ENCODE results near the gene NCDN.

The NCDN gene, protein sequence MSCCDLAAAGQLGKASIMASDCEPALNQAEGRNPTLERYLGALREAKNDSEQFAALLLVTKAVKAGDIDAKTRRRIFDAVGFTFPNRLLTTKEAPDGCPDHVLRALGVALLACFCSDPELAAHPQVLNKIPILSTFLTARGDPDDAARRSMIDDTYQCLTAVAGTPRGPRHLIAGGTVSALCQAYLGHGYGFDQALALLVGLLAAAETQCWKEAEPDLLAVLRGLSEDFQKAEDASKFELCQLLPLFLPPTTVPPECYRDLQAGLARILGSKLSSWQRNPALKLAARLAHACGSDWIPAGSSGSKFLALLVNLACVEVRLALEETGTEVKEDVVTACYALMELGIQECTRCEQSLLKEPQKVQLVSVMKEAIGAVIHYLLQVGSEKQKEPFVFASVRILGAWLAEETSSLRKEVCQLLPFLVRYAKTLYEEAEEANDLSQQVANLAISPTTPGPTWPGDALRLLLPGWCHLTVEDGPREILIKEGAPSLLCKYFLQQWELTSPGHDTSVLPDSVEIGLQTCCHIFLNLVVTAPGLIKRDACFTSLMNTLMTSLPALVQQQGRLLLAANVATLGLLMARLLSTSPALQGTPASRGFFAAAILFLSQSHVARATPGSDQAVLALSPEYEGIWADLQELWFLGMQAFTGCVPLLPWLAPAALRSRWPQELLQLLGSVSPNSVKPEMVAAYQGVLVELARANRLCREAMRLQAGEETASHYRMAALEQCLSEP

DNA sequence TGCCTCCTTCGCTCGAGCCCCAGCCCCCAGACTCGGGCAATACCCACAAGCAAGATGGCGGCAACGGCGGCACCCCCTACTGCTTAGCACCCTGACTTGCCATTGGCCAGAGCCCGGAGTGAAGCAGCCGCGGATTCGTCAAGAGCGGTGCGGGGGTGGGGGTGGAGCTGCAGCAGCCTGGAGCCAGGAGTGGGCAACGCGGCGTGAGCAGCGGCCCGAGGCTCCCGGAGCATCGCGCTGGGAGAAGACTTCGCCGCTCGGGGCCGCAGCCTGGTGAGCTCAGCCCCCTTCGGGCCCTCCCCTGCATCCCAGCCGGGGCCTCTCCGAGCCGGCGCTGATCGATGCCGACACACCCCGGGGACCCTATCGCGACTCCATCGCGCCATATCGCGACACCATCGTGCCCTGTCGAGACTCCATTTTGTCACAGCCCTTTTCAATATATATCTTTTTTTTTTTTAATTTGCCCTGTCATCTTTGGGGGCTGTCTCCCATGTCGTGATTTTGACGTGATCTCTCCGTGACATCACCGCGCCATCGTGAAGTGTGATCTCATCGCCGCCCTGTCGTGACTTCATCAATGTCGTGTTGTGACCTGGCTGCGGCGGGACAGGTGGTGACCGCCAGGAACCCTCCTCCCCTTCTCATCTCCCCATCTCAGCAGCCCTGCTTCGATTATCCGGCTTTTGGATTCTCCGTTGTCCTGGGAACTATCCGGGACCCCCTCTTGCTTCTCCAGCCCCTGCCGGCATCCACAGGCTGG lies at the start of gene NCDN:
Gene NCDN, plus strand, starts transcription at position 189 of the 763 bp plus-strand sequence. Its CDS starts 392 bp downstream, at position 581.
- peak; percentile 96 for DNase-seq (ENCODE audit: low read depth)

DNA sequence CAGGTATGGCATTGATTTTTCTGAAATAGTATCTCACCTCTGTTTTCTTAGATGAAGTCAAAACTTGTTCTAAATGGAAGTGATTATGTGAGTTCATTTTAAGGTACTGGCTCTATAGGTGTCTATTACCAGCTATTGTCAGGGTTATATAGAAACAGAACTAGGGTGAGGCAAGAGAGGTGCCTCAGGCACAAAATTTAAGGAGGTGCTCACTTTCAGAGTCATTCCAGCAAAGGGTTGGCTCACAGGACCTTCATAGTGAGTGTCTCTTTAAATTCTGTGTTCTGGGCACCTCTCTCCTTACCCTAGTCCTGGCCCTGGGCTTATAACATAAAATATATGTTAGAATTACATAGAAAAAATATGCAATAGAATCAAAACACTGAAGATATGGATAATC lies 49.7 kb upstream of the NCDN start:
- no peak for DNase-seq (ENCODE audit: low read depth)

DNA sequence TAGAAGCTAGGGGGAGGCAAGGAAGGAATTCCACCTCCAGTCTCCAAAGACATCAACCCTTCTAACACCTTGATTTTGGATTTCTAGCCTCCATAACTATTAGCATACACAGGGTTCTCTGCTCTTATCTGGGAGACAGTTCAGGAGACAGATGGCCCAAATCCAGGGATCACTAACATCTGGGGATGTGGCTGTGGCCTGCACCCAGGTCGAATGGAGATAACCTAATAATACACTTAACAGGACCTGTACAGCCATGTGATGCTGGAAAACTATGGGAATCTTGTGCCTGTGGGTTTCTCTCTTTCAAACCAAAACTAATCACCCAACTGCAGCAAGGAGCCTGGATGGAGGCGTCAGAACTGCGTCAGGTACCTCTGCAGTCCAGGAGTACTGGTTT lies 48.0 kb upstream of the NCDN start:
- no peak for DNase-seq (ENCODE audit: low read depth)

DNA sequence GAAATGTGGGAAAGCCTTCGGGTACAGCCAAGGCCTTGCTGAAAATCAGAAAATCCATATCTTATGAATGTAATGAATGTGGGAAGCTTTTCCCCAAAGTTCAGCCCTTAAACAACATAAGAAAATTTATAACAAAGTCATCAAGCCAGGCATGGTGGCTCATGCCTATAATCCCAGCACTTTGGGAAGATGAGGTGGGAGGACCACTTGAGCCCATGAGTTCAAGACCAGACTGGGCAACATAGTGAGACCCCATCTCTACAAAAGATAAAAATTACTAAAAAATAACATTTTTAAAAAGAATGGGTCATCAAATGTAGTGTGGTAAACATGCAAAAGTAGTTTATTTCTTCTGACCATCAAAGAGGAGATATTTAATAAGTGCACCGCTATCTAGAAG lies 46.3 kb upstream of the NCDN start:
- no peak for DNase-seq (ENCODE audit: low read depth)

DNA sequence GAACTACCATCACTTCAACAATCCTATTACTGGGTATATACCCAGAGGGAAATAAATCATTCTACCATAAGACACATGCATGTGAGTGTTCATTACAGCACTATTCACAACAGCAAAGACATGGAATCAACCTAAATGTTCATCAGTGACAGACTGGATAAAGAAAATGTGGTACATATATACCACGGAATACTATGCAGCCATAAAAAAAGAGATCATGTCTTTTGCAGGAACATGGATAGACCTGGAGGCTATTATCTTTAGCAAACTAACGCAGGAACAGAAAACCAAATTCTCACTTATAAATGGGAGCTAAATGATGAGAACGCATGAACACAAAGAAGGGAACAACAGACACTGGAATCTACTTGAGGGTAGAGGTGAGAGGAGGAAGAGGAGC lies 39.4 kb upstream of the NCDN start:
- DNase-seq (ENCODE audit: low read depth): no peak

DNA sequence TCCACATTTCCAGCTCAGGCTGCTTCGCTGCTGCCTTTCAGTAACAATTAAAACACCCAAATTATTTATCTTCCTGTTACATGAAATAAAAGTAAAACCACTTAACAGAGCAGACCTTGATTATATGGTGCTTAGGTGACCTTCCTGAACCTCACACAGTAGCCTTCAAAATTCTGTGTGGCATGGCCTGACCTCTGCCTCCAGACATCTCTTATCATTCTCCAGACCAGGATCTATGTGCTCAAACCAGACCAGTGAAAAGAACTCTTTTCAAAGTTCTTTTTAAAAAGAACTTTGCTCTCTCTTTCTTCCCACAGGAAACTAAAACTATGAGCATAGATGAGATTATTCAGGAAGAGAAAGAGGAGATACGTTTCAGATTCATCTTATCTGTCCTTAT lies 38.2 kb upstream of the NCDN start:
- DNase-seq (ENCODE audit: low read depth): no peak

DNA sequence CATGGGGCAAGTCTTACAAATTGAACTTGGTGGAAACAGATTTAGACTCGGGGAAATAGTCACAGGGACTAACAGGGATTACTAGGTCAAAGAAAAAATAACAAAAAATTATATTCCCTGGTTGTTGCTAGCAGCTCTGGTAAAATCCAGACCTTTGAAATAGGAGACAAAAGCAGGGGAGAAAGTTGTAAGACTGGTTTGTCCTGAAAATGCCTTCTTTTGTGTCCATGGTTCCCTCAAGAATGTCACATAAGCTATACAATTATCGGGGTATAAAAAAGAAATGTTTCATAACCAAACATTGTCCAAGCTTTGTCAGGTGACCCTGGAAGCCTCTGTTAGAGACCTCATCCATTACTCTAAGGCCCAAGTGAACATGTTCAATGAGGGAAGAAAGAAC lies 33.5 kb upstream of the NCDN start:
- DNase-seq (ENCODE audit: low read depth): no peak

DNA sequence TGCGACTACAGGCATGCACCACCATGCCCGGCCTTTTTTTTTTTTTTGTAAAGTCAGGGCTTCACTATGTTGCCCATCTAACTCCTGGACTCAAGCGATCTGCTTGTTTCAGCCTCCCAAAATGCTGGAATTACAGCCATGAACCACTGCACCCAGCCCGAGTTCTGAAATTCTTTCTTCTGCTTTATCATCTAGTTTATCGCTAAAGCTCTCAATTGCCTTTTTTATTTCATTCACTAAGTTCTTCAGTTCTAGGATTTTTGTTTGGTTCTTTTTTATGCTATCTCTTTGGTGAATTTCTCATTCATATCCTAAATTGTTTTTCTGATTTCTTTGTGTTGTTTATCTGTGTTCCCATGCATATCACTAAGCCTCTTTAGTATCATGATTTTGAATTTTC lies 27.4 kb upstream of the NCDN start:
- no peak for DNase-seq (ENCODE audit: low read depth)

DNA sequence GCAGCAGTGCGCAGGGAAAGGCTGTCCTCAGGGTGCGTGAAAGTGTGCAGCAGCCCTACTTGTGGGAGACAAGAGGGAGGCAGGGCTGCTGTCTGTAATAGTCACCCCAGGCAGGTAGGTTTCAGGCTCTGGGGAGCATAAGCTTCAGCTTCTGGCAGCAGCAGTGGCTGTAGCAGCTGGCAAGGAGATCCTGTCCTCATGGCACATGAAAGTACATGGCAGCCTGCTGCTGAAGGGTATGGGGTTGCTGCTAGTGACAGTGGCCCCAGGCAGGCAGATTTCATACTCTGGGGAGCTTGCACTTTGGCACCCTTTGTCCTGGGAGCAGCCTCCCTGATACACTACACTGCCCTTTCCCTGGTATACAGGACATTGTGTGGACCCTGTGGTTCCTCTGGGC lies 26.7 kb upstream of the NCDN start:
- no peak for DNase-seq (ENCODE audit: low read depth)

DNA sequence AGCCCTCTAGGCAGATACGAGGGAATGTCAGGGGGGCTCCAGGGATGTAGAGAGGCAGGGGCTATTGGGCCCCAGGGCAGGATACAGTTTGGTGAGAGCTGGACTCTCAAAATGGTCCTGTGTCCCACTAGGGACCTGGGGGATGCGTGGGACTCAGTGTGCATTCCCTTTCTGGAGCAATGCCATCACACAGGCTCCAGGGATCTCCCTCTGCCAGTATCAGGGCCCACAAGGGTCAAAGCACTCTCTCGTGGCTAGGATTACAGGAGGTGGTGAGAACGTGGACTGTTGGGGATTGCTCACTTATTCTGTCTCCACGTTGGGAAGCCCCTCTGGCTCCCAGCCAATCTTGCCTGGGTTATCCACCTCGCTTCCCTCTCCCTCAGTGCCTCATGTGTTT lies 26.2 kb upstream of the NCDN start:
- DNase-seq (ENCODE audit: low read depth): no peak

DNA sequence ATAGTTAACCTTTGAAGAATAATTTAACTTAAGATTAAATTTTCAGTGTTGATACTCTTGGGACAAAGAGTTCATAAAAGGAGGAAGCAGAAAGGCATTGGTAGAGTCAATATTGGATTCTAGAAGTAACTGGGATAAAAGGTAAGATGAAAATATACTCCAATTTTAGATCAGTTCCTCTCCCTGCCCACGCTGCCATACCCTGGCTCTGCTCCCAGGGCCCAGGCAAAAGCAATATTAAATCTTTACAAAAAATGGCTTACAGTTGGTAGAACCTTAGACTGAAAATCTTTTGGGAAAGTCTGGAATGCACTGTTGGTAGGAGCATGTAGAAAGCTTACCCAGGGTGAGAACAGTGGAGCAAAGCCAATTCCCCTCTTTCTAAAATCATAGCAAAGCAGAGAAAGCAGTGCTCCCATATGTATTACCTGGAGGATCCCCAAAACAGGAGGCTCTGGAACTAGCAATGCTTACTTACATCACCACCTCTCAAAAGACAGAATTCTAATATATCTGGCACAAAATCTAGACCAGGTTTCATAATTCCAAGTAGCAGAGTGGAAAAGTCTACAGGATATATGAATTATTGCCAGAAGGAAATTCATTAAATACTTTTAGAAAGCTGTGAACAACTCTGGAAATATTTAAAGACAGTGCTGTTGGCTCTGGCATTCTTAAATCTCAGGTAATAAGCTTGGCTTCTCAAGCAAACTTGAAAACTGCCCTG lies 24.9 kb upstream of the NCDN start:
- DNase-seq (ENCODE audit: low read depth): no peak

DNA sequence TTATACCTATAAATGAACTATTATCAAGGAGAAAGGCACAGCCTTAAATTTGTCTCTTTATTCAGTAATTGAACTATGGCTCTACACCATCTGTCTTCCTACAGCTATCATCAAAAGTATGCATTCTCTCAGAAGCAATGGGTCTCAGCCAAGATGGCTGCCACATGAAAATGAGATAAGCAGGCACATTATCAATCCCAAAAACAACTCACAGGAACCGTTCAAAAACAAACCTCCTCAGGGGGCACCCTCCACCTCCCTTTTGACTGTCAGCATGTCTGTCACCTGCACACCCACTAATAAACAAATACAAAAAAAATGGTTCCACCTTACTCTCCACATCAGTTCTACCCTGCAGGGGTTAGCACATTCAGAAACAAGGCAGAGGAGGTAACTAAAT lies 24.0 kb upstream of the NCDN start:
- no peak for DNase-seq (ENCODE audit: low read depth)

DNA sequence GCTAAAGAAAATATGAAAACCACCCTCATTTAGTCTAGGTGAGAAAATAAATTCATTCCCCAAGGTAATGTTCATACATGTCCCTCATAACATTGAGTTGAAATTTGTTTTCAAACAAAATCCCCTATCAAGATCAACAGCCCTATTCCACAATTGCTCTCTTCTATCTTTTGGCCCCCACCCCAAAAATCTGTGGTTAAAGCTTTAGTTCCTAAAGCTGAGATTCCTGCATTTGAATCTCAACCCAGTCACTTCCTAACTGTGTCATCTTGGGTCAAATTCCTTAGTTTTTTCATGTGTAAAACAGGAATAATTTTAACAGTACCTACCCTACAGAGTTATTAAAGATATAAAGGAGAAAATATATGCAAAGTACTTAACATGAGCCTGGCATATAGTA lies 22.4 kb upstream of the NCDN start:
- no peak for DNase-seq (ENCODE audit: low read depth)

DNA sequence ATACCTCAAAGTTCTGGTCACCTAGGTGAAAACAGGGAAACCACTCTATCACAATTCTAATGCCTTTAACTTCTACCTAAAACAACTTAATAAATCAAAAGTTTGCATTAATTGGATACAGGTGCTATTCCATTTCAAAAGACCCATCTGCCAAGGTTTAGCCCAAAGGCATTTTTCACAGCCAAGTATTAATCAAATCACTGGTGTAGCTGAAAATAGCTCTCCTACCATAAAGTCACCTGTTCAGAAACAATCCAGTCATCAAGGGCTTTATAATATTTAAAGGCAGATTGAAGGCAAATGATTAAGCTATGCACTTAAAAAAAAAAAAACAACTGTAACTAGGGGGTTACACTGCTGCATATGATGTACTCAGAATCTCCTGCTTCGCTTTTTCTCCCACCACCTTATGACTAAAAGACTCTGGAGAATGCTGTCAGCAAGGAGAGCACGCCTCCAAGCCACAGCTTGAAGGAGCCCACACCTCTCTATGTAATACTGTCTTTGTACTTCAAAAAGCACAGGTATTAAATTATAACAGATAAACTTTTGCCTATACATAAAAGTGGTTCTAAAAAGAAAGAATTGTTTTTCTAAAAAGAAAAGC lies 20.9 kb upstream of the NCDN start:
- no peak for DNase-seq (ENCODE audit: low read depth)

DNA sequence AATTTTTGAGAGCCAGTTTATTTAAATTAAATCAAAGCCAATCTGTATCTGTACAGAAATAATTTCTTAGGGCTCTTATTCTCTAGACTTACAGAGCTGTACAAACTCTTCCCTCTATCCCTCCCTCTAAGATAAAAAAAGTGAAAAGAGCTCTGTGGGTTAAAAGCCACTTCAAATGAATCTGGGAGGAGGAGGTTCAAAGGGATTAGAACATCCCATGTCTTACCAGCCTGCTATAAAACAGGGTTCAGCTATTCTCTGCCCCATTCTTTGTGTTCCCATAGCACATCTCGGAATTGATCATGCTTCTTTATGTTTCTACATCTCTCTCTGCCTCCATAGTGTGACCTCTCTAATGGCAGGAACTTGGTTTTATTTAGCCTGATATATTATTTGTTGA lies 19.8 kb upstream of the NCDN start:
- no peak for DNase-seq (ENCODE audit: low read depth)

DNA sequence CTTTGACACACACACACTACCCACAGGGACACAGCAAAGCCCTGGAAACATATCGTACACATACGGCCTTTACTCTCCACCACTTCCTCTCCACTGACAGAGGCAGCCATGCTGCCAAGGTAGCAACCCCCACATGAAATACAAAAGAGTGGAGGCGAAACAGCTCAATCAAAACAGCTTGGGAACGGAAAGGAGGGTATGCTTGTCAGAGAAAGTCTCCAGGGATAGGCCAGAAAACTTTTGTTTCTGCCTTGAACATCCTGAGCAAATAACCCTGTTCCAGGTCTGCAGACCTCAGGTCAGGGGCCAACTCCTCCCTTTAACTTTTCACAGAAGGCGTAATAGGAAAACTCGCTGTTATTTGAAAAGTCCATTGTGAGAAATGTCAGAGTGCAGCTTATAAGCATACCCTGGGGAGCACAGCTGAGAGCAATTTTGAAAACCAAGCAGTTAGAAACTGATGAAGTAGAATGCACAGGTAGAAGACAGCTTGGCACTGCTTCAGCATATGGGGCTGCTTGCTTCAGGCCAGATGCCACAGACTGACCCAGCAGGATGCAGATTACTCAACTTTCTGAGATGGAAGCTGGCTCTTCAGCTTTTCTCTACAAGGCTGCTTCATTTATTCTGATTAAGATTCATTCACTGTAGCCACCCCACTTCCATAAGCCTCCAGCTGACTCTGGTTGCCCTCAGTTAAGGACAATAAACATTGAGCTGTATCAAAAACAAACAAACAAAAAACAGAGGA lies 18.4 kb upstream of the NCDN start:
- DNase-seq (ENCODE audit: low read depth): peak; percentile 41

DNA sequence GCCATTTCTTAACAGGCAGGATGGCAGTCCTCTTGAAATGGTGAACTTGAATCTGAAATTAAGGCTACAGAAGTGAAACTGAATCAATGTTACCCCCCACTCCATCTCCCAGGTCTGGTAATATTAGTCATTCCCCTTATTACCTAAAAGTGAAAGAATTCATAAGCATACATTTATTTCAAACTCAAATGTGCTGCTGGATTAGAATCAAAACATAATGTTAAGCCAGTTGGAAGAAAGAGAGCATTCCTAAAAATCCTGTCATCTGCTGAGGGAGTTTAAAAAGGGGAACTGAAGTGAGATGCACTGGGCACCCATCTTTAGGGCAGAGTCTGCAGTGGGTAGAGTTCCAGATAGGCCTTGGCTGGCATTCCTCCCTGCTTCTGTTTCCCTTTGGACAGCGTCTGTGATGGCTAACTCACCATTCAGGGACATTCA lies 17.8 kb upstream of the NCDN start:
- peak; percentile 64 for DNase-seq (ENCODE audit: low read depth)

DNA sequence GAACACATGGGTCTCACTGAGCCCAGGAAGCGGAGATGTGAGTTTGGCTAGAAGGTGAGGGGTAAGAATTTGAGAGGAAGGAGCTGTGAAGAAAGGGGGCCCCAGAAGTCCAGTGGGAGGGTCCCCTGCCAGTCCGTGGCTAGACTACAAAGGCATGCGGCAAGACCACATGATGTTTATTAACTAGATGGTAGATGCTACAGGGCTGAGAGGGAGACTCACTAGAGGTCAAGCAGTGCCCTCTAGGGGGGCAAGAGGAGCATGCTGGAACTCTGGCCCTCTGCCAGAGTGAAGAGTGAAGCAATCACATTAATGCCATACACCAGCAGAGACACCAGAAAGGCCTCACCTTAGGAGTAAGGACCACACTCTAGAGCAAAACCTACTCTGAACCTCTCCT lies 12.6 kb upstream of the NCDN start:
- peak; percentile 68 for DNase-seq (ENCODE audit: low read depth)

DNA sequence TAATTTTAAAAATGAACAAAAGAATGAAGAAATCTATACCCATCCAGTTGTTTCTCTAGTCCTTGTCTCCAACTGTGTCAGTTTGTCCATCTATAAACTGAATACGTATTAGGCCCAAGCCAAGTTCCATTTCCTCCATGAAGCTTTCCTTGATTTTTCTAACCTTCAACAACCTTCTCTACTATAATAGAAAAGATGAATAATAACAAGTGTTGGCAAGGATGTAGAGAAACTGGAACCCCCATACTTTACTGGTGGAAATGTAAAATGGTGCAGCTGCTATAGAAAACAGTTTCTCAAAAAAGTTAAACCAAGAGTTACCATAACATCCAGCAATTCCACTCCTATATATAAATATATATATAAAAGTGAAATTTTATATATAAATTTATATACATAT lies 11.0 kb upstream of the NCDN start:
- DNase-seq (ENCODE audit: low read depth): no peak

DNA sequence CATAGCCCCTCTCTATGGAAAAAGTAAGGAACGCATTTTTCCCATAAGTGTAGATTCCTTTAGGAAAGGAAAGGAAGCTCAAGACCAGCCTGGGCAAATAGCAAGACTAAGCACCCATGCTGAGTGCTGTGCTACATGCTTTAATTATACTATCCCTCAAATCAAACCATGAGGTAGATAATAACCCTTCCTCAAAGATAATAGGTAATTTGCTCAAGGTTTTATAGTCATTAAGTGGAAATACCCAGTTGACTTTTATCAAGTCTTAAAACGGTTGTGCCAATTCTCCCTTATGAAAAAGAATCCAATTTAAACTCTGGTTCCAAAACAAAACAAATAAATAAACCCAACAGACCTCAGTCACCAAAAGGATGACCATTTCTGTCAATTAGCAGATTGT lies 3.7 kb upstream of the NCDN start:
- no peak for DNase-seq (ENCODE audit: low read depth)

Measured in fibroblast of gingiva (primary cell).